MM.1S (cell line): ENCODE data around the gene SRRD.

Source experiments
- EZH2 ChIP-seq: fragments of 300-600 bp; sonication (generic); optimal IDR thresholded peaks from 2 replicates; pipeline ENCODE3; 2017; ENCODE audit warnings: low read depth, mild to moderate bottlenecking, antibody characterized with exemption, low read length, mixed read lengths
- EZH2phosphoT487 ChIP-seq: fragments of 300-600 bp; sonication (generic); IDR thresholded peaks from 2 replicates; pipeline ENCODE4 v1.6.1; 2018; ENCODE audit warnings: antibody characterized with exemption, low read length
- TF ChIP-seq, protein P1 (sequence below): fragments of 300-600 bp; sonication (generic); IDR thresholded peaks from 2 replicates; pipeline ENCODE4 v1.5.1; 2016; ENCODE audit warnings: antibody characterized with exemption, low read length, mixed read lengths

DNA sequence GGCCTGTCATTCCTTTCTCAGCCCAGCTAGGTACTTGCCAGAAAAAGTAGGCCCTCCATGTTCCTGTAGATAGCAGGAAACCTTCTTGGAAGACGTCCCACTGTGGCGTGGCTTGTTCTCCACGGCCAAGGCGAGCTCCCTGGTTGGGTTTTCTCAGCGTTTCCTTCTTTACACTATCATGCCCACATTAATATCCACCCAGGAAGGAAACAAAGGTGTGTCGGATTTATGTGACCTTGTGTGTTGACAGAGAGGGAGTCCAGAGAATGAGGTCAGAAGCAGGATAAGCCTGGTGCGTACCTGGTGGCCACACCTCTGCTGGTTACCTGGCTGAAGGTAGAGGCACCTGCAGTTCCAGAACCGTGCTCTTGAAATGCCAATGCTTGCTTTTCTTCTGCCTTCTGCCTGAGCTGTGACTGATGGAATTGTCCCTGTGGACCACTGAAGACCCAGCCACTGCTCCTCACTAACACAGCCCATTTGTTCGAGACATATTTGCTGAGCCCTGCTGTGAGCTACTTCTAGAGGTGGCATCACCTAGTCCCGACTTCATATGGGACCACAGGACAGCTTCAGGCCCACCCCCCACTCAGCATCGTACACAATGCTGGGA is 46.7 kb upstream of the SRRD start:
- TF ChIP-seq, protein P1, sequence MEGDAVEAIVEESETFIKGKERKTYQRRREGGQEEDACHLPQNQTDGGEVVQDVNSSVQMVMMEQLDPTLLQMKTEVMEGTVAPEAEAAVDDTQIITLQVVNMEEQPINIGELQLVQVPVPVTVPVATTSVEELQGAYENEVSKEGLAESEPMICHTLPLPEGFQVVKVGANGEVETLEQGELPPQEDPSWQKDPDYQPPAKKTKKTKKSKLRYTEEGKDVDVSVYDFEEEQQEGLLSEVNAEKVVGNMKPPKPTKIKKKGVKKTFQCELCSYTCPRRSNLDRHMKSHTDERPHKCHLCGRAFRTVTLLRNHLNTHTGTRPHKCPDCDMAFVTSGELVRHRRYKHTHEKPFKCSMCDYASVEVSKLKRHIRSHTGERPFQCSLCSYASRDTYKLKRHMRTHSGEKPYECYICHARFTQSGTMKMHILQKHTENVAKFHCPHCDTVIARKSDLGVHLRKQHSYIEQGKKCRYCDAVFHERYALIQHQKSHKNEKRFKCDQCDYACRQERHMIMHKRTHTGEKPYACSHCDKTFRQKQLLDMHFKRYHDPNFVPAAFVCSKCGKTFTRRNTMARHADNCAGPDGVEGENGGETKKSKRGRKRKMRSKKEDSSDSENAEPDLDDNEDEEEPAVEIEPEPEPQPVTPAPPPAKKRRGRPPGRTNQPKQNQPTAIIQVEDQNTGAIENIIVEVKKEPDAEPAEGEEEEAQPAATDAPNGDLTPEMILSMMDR: no peak
- TF ChIP-seq EZH2: no peak
- TF ChIP-seq EZH2phosphoT487: no peak
